Ecto neural progenitor cell (in vitro differentiated cells): ENCODE measurements around the gene SLC22A1.
"Not testable (repeated sequence)": the region's sequence is repeated elsewhere in the genome, so short reads cannot be mapped to it uniquely, and the experiment has no call there.

Experiments
- DNase-seq: peaks from one replicate; pipeline ENCODE4 v3.0.0-alpha.2; 2018; ENCODE audit warnings: low spot score

Gene SLC22A1

DNA sequence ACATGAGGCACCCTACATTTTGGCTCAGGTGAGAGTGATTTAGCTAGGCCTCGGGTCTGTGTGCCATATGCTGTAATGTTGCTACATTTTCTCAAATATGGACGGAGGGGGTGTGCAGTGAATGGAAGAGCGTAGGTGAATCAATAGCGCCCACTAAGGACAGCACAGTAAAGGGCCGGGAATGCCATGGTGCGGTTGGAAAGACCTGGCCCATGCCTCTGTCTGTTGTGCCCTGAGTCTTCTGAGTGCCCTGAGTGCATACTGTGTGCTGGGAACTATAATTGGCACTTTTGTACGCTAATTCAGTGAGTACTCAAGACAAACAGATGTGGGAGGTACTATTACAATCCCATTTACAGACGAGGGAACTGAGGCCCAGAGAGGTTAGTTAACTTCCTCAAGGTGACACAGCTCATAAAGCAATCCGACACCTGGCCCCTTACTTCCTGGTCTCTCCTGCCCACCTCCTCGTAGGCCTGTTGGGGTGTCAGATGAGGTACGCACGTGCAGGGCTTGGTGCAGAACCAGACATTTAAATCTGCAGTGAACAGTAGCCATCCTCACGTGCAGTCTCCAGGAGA is 17.3 kb downstream of the SLC22A1 start:
- no peak for DNase-seq

DNA sequence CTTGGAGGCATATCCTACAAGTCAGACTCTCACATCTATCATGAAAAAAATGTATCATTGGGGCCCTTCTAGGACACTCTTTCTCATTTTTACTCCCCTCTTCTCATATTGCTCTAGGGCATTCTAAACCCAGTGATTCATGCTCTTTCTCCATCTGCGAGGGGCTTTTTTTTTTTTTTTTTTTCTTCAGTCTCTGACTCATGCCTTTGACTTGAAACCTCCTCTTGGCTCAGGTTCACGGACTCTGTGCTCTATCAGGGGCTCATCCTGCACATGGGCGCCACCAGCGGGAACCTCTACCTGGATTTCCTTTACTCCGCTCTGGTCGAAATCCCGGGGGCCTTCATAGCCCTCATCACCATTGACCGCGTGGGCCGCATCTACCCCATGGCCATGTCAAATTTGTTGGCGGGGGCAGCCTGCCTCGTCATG is 17.8 kb downstream of the SLC22A1 start:
- no peak for DNase-seq

DNA sequence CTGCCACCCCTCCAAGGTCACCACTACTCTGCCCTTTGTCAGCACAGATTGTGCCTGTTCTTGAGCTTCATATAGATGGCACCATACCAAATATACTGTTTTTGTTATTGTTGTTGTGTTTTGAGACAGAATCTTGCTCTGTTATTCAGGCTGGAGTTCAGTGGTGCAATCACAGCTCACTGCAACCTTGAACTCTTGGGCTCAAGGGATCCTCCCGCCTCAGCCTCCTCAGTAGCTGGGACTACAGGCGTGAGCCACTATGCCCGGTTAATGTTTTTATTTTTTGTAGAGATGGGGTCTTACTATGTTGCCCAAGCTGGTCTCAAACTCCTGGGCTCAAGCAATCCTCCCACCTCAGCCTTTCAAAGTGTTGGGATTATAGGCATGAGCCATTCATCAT is 18.9 kb downstream of the SLC22A1 start:
- DNase-seq: not testable (repeated sequence)

DNA sequence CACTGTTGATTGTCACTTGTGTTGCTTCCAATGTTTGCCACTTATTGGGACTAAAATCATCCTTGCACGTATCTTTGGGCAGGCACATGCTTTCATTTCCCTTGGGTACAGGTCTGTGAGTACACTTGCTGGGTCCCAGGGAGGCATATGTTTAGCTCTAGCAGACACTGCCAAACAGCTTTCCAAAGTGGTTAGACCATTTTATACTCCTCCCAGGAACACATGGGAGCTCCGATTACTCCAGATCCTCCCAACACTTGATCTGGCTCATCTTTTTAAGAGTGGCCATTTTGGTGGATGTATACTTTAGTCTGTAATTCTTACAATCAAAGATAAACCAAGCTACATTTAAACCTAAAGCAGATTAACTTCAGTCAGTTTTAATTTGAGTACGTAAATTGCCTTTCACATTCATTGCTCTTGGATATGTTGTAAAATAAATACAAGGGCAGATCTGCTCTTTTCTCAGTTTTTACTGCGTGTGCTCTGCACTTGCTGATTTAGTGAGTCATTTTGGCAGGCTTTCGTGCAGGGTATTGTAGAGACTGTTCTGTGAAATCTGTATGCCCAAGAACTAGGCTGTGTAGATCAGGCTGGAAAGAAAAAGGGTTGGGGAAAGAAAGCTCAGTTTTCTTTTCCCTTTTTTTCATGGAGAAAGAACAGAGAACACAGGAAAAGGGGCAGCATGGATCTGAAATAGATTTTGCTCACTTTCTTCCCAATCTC is 19.5 kb downstream of the SLC22A1 start:
- DNase-seq: no peak

DNA sequence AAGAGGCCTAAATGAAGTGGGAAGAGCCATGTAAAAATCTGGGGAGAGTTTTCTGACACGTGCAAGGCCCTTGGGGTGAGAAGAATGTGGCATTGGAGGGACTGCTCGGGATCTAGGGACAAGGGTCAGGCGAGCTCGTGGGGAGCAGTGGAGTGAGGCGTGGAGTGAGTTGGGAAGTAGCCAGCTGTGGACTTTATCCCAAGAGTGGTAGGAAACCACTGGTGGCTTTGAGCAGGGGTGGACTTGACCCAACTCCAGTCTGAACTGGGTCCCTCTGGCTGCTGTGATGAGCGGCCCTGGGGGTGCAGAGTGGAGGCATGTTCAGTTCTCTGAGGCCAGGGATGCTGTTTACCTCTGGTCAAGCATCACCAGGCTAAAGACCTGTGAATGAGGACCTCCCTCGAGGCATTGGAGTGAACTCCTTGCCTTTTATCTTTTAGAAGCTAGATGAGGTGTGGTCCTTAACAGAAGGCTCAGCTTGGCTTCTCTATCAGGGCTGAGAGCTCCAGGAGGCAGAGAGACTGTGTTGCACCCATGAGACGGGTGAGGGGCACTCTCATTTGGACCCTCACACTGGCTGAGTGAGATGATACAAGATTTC is 20.6 kb downstream of the SLC22A1 start:
- no peak for DNase-seq

DNA sequence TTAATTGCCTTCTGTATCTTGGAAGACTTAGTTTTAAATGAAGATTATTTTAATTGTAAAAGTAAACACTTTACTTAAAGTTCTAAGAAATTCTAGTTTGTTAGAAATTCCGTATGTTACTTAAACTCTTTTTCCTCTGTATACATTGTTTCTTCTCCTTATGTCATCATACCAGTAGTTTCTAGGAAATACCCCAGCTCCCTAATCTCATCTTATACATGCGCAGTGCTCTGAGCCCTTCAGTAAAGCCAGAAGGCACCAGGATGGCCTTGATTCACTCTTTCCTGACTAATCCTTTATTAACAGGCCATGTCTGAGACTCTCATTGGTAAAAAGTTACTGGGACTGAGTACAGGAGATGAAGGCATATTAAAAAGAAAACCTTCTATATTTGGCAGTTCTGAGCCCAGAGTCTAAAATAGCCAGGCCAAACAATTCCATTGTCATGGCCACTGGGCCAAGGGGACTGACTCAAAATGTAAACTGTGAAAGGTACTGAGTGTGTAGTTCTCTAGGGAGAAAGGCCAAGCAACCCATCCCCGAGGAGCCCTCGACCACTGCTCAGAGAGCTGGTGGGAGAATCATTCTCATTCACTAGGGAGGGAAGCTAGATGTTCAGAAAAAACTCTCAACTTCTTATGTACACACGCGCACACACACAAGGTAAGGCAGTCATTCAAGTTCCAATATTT is 25.0 kb downstream of the SLC22A1 start:
- no peak for DNase-seq

DNA sequence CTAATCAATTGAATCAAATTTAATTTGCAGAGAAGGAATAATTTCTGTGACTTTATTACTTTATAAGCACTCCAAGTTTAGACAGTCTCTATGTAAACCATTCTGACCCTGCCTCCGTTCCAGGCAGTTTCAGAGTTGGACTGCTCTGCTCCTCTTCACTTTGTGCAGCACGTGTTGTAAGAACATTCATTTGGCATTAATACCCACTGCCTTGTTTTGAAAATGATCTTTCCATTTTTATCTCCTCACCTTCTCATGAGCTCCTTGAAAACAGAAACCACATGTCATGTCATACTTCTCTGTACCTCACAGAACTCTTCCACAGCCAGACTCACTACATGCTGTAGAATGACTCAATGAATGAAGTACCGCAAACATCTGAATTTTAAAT is 25.5 kb downstream of the SLC22A1 start:
- no peak for DNase-seq

DNA sequence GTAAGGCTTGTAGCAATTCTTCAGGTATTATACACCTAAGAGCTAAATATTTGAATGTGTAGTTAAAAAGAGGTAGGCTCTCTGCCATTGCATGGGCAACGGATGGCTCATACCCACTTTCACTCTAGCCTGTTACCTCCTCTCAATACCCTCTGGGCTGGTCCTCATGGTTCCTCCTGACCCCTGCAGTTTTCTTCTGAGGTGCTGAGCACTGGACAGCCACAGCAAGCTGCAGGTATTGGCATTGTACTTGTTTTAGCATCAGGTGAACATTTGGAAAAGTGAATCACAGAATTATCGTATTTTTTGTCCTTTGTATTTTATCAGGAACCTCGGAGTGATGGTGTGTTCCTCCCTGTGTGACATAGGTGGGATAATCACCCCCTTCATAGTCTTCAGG is 32.9 kb downstream of the SLC22A1 start:
- no peak for DNase-seq

DNA sequence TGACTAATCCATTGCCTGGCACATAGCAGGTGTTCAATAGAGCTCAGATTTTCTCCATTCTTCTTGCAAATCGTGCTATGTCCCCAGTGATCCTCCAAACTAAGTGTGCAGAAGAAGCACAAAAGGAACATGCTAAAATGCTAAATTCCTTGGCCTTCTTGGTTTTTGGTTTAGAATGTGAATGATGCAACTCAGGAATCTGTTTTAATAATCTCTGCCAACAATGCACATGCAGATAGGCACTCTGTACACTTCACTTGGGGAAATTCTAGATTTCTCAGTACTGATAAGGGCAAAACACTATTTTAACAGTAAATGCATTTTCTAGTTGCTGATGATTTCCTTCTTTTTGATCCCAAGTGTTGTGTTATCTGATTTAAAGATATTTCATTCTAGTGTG is 35.2 kb downstream of the SLC22A1 start:
- DNase-seq: no peak

DNA sequence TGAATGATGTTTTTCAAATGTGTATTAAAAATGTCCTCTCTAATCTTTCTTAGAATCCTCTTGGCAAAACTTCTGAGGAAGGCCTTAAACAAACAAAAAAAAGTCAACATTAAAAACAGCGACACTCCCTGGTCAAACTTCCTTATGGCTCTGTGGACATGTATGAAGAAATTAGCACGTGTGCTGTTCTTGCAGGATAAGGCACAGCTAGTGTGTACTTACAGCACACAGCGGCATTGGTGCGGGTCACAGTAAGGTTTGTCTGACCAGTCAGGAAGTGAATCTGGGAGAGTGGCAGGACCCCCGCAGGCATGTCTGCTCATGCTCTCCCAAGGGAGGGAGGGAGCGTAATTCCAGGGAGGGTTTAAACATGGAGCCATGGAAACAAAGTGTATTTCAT is 38.8 kb downstream of the SLC22A1 start:
- DNase-seq: no peak

DNA sequence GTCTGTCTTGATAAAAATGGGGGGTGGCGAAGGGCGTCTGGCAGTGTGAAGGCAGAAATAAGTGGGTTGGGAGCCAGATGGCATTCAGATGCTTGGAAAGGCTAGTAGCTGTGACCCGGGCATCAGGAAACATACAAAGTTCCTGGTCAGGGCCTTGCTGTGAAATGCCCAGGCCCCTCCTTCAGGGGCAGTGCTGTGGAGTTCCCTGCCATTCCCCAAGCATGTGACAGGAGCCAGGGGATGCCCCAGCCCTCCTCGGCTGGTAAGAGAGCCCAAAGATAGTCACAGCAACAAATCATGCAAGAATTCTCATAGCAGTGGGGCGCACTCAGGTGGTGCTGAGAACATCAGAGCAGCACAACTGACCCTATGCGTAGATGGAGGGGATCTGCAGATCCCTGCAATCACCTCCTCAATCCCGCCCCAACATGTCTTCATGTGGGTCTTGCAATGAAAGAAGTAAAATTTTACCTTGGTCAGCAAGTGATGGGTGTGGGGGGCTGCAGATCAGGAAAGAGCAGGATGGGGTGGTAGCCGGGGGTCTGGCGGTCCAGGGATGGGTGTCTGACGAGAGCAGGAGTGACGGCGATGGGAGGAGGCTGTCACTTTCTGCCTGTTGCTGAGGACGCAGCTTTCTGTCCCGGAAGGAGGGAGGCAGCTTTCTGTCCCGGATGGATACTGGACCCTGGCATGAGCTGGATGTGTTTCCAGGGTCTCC is 39.5 kb downstream of the SLC22A1 start:
- no peak for DNase-seq

DNA sequence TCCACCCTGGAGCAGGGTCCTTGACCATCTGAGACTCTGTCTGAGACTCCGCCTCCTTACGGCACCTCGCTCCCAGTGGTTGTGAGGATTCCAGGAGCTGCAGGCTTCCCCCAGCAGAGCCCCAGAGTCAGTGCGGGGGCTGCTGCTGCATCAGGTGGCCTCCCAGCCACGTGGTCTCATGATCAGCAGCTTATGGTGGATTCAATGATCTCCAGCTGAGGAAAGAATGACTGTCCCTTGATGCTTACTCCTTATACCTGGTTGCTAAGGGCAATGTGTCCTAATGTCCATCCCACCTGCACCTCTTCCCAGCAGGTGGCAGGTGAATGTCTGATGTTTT is 40.0 kb downstream of the SLC22A1 start:
- DNase-seq: no peak

DNA sequence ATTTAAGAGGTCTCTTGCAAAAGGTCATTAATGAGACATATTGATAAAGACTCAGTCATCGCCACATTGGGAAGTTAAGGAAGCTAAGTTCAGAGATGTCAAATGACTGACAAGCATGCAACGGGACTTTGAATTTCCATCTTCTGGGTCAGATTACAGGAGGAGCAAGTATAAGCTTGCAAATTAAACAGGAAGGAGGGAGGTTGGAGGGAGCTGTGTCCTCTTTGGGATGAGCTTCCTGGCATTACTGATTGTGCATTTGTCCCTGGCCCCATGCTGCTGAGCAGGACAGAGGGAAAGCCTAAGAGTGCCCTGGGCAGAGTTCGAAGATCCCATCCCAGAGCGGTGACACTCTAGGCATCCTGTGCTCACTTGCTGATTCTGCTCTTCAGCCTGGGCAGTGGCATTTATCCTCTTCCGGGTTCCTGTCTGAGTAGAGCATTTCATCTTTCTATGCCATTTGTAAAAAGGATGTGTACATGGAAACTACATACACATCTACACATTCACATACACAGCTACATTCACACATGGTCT is 40.5 kb downstream of the SLC22A1 start:
- DNase-seq: no peak

DNA sequence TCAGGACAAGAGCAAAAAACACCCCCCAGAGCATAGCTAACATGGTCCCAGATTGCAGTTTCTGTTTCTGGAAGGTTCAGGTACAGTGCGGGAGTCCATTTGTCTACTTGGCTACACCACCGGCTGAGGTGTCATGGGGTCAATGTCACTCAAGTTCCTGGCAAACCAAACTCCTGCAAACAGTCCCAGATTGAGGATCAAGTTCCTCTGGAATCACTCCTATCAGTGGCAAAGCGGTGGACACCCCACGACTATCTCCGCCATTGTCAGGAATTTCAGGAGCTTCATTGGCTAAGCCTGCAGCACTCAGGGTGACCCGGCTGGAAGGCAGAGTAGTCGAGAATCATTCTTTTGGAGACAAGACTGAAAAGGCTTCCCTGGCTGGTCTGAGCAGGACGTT is 41.8 kb downstream of the SLC22A1 start:
- no peak for DNase-seq

DNA sequence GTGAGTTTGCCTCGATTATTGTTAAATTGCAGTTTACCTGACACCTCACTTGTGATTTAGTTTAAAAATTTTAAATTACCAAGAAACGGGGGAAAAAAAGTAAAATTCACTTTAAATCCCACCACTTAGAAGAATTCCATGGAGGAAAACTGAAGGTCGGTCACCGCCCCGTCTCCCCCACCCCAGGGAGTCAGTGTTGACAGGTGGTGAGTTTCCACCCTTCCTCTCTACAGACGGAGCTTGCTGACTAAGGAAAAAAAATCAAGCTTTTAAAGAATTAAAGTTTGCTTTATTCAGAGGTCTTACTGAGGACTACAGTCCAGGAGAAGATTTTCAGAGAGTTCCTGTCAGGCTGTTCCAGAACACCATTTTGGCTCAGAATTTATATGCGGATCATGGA is 42.3 kb downstream of the SLC22A1 start:
- no peak for DNase-seq

DNA sequence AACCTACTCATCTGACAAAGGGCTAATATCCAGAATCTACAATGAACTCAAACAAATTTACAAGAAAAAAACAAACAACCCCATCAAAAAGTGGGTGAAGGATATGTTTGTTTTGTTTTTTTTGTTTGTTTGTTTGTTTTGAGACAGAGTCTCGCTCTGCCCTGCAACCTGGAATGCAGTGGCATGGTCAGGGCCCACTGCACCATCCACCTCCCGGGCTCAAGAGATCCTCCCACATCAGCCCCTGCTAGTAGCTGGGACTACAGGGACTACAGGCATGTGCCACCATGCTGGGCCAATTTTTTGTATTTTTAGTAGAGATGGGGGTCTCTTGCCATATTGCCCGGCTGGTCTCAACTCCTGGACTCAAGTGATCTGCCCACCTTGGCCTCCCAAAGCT is 44.3 kb downstream of the SLC22A1 start:
- DNase-seq: not testable (repeated sequence)

DNA sequence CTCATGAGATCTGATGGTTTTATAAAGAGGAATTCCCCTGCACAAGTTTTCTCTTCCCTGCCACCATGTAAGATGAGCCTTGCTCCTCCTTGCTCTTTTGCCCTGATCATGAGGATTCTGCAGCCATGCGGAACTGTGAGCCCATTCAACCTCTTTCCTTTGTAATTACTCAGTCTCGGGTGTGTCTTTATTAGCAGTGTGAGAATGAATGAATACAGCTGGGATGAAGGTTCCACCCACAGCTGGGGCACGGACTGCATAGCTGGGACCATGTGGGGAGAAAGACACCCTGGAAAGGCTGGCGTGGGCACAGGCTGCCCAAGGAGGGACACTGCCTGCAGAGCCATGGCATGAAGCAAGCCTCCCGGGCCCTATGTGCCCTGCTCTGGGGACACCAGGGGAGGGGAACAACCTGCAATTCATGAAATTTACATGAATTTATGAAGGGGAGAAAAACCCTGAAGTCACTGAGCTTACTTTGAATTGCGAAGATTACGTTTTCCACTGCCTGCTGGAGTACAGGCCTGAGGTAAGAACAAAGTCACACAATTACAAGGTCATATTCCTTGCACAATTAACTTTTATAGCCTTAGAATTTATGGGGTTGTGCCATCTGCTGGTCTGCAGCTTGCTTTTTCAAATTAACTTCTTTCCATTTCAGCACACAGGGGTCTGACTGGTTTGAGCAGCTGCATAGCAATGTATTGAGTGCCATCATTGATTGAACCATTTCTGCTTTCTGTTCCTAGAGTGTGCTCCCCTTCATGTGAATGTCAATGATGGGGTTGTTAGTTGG is 46.2 kb downstream of the SLC22A1 start:
- DNase-seq: no peak

DNA sequence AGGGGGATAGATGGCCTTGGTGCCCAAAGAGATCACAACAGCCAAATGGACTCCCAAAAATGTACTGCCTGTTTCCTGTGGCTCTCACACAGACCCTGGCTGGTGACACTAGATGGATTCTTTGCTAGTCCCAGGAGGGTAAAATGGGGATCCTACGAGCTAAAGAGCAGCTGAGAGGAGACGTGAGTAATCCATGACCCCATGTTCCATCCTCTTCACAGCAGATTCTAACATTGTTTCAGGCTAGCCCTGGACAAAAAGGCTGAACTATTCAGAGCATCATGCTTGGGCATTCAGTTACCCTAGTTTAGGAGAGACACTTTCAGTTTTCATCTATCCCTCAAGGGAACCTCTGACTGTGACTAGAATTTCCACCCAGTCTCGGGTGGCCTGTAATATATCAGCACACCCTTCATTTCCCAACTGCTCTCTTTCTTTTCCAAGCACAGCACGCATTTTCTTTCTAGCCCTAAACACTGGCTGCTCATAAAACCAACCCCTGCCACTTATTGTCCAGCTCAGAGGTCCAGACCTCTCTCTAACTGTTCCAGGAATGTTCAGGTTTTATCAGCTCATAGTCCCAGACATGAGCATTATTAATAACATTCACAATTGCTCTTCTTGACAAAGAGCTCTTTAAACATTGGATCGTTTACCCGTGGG is 48.5 kb downstream of the SLC22A1 start:
- DNase-seq: no peak

DNA sequence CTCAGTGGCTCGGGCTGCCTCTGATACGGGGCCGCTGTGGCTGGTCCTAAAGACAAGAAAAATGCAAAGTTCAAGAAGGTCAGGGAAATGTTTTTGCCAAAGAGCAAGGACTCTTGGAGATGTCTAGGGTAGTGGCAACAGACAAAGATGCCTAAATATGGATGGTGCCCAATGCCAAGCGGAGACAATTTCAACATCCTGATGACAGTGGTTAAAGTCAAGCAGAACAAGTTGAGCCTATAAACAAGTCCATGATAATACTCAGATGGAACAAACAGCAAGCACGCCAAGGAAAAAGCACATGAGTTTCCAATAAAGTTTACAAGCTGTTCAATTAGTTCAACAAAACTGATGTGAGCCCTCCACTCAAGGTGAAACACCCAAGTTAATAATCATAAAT is 51.1 kb downstream of the SLC22A1 start:
- DNase-seq: no peak

DNA sequence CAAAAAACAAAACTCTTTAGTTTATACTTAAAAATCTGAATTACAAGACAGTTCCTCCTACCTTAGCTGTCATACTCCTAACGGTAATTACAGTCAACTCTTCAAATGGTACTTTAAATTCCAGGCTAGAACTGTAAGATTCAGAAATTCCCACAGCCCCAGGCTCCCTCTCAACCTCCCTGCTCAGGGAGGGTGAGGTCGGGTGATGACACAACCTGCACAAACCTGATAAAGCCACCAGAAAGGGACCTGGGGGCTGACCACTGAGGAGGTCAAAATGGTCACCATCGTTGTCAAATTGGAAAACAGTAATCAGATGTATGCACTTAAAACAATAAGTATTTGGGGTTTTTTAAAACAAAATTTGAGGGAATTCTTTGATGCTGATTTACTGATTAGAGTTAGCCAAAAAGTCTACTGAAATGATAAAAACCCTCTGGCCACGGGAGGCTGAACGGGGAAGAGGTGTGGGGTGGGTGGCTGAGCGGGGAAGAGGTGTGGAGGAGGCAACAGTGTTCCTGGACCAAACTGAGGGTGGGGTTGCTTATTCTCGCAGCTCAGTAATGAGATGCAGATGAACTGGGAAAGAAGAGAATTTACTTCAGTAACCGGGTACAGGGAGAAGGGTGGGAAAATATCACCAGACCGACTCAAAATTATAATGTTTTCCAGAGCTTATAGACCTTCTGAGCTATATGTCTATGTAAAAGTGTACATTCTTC is 52.4 kb downstream of the SLC22A1 start:
- no peak for DNase-seq
